ENCODE data around the gene CCDC184. TPM values are rescaled to one million over a fixed set of nuclear protein-coding genes. Genes with fewer than 3 reads are reported as not detected.

The CCDC184 gene
- total RNA-seq, result 1 to 10 TPM in 2 of 9 donors, under 1 TPM in 7; 0.25 to 1.5 (median 0.54) TPM
- polyA plus RNA-seq, result under 1 TPM; 0.76 to 0.99 TPM
- long read RNA-seq, donor 1, partial matches to known transcripts, result 0 of 2 reads
- long read RNA-seq, donor 1, other reads (novel, unspliced or antisense), result 0 of 2 reads
- long read RNA-seq, donor 2, partial matches to known transcripts, result 0 of 1 reads
- long read RNA-seq, donor 2, other reads (novel, unspliced or antisense), result 0 of 1 reads
- long read RNA-seq, donor 3, partial matches to known transcripts, result 0 of 1 reads
- long read RNA-seq, donor 3, other reads (novel, unspliced or antisense), result 0 of 1 reads

DNA sequence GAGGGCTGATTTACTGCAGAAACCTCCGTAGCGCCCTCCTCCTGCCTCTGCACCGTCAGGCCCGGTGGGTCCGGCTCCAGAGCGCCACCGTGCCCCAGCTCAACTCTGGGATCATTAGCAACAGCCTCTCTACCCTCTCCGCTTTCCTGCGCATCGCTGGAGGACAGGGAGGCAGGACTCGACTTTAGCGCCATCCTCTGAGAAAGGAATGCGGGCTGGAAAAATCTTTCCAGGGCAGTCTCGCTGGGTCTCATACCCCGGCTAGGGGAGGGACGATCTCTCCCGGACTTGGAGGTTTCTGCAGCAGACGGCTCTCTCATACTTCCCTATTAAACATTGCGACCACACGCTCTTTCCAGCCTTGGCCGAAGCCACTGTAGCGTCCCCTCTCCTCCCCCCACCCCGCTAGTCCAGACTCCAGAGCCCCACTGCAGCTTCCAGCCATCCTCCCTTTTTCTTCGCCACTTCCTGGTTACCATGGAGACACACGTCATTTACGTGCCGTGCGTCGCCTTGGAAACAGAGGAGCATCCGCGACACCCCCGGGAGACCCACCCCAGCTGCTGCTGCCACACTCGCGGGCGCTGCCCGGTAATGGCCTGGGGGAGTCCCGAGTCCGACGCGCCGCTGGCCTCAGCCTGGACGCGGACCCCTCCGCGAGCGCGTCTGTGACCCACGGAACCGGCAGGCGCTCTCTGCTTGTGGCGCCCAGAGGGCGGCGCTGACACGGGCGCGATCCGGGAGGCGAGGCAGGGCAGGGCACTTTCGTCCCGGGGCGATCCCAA is at the start of gene CCDC184:
CCDC184 (plus strand) TSS at position 554 of the 785 bp plus-strand sequence. CDS start 479 bp downstream, outside the sequence.
- peak in 1 of 2 donors; percentile 27 for TF ChIP-seq POLR2A (IDR thresholded peaks at IDR 0.05)
- TF ChIP-seq, protein P1, sequence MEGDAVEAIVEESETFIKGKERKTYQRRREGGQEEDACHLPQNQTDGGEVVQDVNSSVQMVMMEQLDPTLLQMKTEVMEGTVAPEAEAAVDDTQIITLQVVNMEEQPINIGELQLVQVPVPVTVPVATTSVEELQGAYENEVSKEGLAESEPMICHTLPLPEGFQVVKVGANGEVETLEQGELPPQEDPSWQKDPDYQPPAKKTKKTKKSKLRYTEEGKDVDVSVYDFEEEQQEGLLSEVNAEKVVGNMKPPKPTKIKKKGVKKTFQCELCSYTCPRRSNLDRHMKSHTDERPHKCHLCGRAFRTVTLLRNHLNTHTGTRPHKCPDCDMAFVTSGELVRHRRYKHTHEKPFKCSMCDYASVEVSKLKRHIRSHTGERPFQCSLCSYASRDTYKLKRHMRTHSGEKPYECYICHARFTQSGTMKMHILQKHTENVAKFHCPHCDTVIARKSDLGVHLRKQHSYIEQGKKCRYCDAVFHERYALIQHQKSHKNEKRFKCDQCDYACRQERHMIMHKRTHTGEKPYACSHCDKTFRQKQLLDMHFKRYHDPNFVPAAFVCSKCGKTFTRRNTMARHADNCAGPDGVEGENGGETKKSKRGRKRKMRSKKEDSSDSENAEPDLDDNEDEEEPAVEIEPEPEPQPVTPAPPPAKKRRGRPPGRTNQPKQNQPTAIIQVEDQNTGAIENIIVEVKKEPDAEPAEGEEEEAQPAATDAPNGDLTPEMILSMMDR (IDR thresholded peaks at IDR 0.05), result peak in 8 of 12 donors; percentile 7 to 65 (median 36)
- Histone ChIP-seq H3K9me3 (no peaks in the 10 kb centered on the region), H3K27ac (peak within 1 kb of the TSS in 9 of 12 donors; percentile 1 to 72 (median 54)), H3K27me3 (peaks cover 17 to 54% (median 31%) of the 10 kb centered on the region in 9 donors), H3K4me3 (peak within 1 kb of the TSS; percentile 49 to 89 (median 70)), H3K4me1 (peaks cover 0 to 28% (median 16%) of the 10 kb centered on the region in 12 donors), H3K36me3 (no peaks in the 10 kb centered on the region)
- WGBS, 4 donors, result 0 to 1% (median 1%) methylated on average over 33 to 61 of the region's 61 CpGs
- intact Hi-C loops (cut with DNase I), result loop anchor here in 5 of 10 donors (2.0 to 10.0 kb wide), 5 partner anchors 24 to 442 kb away; partner anchors contain the start of gene TMEM106C (in 1 of the 5)
- ATAC-seq (peak; percentile 54 to 82 (median 80)), DNase-seq (peak; percentile 62 to 79 (median 76))

DNA sequence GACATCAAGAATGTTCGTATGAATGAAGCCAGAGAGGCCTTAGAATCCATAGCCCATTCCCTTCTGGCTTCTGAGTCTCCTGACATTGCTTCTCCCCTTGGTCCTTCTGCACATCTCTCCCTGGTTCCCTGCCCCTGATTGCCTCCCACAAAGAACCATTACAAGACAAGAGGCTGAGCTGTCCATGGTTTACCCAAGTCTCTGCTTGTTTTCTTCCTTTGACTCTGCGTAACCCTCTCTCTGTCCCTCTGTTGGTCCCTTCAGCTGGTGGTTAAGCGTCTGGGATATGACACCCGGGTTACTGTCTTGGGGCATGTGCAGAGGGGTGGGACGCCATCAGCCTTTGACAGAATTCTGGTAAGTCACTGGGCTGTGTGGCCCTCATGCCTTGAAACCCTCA is 48.4 kb upstream of the CCDC184 start:
- H3K27ac ChIP-seq, result no peak overlapping the region
- intact Hi-C loops (cut with DNase I), result no loop called here
- no peaks in the 10 kb centered on the region for H3K27me3 ChIP-seq
- H3K36me3 ChIP-seq, result peaks cover 0 to 100% (median 91%) of the 10 kb centered on the region in 9 donors
- H3K4me3 ChIP-seq, result no peak overlapping the region
- no peak for ATAC-seq
- TF ChIP-seq POLR2A (IDR thresholded peaks at IDR 0.05), result no peak
- TF ChIP-seq, protein P1 (IDR thresholded peaks at IDR 0.05), result no peak
- H3K4me1 ChIP-seq, result peaks cover 0 to 32% (median 6%) of the 10 kb centered on the region in 12 donors
- WGBS, 4 donors, result 89 to 94% (median 93%) methylated on average over 5 of the region's 5 CpGs
- no peak for DNase-seq
- no peaks in the 10 kb centered on the region for H3K9me3 ChIP-seq

DNA sequence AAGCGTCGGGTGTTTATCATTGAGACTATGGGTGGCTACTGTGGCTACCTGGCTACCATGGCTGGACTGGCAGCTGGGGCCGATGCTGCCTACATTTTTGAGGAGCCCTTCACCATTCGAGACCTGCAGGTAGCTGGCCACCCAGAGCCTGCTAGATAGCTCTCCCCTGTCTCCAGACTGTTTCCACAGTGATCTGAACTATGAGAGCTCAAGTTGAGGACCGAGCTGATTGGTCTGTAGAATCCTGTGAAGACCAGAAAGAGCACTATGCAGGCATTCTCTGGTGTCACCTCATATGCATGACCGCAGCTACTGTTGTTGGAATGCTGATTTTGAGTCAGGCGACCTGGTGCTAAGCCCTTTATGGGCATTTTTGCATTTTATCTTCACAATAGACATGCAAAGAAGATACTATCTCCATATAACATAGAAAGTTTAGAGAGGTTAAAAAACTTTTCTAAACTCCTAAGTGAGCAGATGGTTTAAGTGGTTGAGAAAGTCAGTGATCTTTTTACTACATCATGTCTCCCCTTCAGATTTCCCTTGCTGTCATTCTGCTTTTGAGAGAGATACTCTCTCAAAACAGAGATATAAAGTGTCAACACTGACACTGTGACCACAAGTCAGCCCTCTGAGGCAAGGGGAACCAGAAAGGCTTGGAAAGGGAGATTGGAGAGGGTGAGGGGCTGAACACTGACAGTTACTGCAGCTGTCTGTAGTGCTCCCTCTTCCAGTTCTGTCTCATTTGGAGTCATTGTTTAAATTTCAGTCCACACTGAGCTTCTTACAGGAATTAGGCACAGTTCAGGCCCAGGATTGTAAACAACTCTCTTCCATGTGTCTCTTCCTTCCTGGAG is 40.4 kb upstream of the CCDC184 start:
- 62 to 83% (median 76%) methylated on average over 7 of the region's 7 CpGs for WGBS, 4 donors
- Histone ChIP-seq H3K27me3 (no peaks in the 10 kb centered on the region), H3K9me3 (no peaks in the 10 kb centered on the region), H3K36me3 (peaks cover 0 to 100% (median 97%) of the 10 kb centered on the region in 9 donors), H3K4me3 (no peak overlapping the region), H3K27ac (peak overlapping the region in 2 of 12 donors; percentile 13 to 39), H3K4me1 (peaks cover 0 to 54% (median 15%) of the 10 kb centered on the region in 12 donors)
- no peak for ATAC-seq
- intact Hi-C loops (cut with DNase I), result no loop called here
- TF ChIP-seq, protein P1 (IDR thresholded peaks at IDR 0.05), result no peak
- TF ChIP-seq POLR2A (IDR thresholded peaks at IDR 0.05), result no peak
- no peak for DNase-seq
